Measurements from ENCODE around the gene KCNH2.
A peak's percentile ranks its signal among the peaks of the same experiment; 100 is the strongest.
"Not testable (repeated sequence)": the region's sequence is repeated elsewhere in the genome, so short reads cannot be mapped to it uniquely, and the experiment has no call there.

The KCNH2 gene

GRCh38 chr7:150978126-150978789 lies at the start of gene KCNH2:
Gene KCNH2, minus strand, starts transcription at chr7:150978321. Its CDS starts 408 bp downstream, at chr7:150977913.
- Histone ChIP-seq H2AFZ (ENCODE audit: low read length, unreplicated experiment) (no peak within 1 kb of the TSS), H3K4me1 (ENCODE audit: control insufficient read depth, insufficient read depth, low read length, unreplicated experiment) (no peaks in the 10 kb centered on the region), H3K79me2 (ENCODE audit: control insufficient read depth, insufficient read depth, low read length, unreplicated experiment) (no peaks in the 10 kb centered on the region), H3K4me3 (ENCODE audit: low read depth, low read length) (peak within 1 kb of the TSS; percentile 51; the same call in 1 of the 2 replicates), H3K27me3 (ENCODE audit: insufficient read depth, low read length) (peaks cover 93% of the 10 kb centered on the region), H3K27ac (ENCODE audit: low read depth, low read length) (no peak within 1 kb of the TSS), H3K36me3 (ENCODE audit: insufficient read depth, low read length) (no peaks in the 10 kb centered on the region)

- not testable (repeated sequence) for H3K4me1 ChIP-seq (ENCODE audit: control insufficient read depth, insufficient read depth, low read length, unreplicated experiment); H3K79me2 ChIP-seq (ENCODE audit: control insufficient read depth, insufficient read depth, low read length, unreplicated experiment); H3K27me3 ChIP-seq (ENCODE audit: insufficient read depth, low read length); H3K36me3 ChIP-seq (ENCODE audit: insufficient read depth, low read length)
- Histone ChIP-seq H2AFZ (ENCODE audit: low read length, unreplicated experiment) (peak overlapping the region; percentile 75), H3K4me3 (ENCODE audit: low read depth, low read length) (peak overlapping the region; percentile 81), H3K27ac (ENCODE audit: low read depth, low read length) (peak overlapping the region; percentile 49)
Observed at GRCh38 chr7:151027728-151028130, 49.6 kb upstream of the KCNH2 start.

GRCh38 chr7:151026771-151027727 lies 48.9 kb upstream of the KCNH2 start:
- not testable (repeated sequence) for H3K27me3 ChIP-seq (ENCODE audit: insufficient read depth, low read length); H3K27ac ChIP-seq (ENCODE audit: low read depth, low read length); H3K79me2 ChIP-seq (ENCODE audit: control insufficient read depth, insufficient read depth, low read length, unreplicated experiment); H3K4me1 ChIP-seq (ENCODE audit: control insufficient read depth, insufficient read depth, low read length, unreplicated experiment); H3K4me3 ChIP-seq (ENCODE audit: low read depth, low read length); H3K36me3 ChIP-seq (ENCODE audit: insufficient read depth, low read length)
- H2AFZ ChIP-seq (ENCODE audit: low read length, unreplicated experiment), result peak overlapping the region; percentile 75

GRCh38 chr7:151025924-151026671 lies 48.0 kb upstream of the KCNH2 start:
- Histone ChIP-seq H3K27me3 (ENCODE audit: insufficient read depth, low read length) (no peaks in the 10 kb centered on the region), H3K27ac (ENCODE audit: low read depth, low read length) (no peak overlapping the region), H3K4me1 (ENCODE audit: control insufficient read depth, insufficient read depth, low read length, unreplicated experiment) (peaks cover 8% of the 10 kb centered on the region), H3K4me3 (ENCODE audit: low read depth, low read length) (no peak overlapping the region), H3K79me2 (ENCODE audit: control insufficient read depth, insufficient read depth, low read length, unreplicated experiment) (peaks cover 9% of the 10 kb centered on the region), H2AFZ (ENCODE audit: low read length, unreplicated experiment) (no peak overlapping the region), H3K36me3 (ENCODE audit: insufficient read depth, low read length) (no peaks in the 10 kb centered on the region)

- Histone ChIP-seq H3K4me1 (ENCODE audit: control insufficient read depth, insufficient read depth, low read length, unreplicated experiment) (peaks cover 8% of the 10 kb centered on the region), H3K27ac (ENCODE audit: low read depth, low read length) (no peak within 1 kb of the TSS), H3K79me2 (ENCODE audit: control insufficient read depth, insufficient read depth, low read length, unreplicated experiment) (peaks cover 5% of the 10 kb centered on the region)
Observed at GRCh38 chr7:151024435-151025056, 46.4 kb upstream of the KCNH2 start, which contains the start of gene ATG9B. Gene ATG9B, minus strand, starts transcription at chr7:151024494. Its CDS starts 71 bp downstream, at chr7:151024423.

GRCh38 chr7:151023232-151023631 lies 45.1 kb upstream of the KCNH2 start:
- Histone ChIP-seq H3K36me3 (ENCODE audit: insufficient read depth, low read length) (no peaks in the 10 kb centered on the region), H3K4me3 (ENCODE audit: low read depth, low read length) (no peak overlapping the region), H3K27ac (ENCODE audit: low read depth, low read length) (no peak overlapping the region), H2AFZ (ENCODE audit: low read length, unreplicated experiment) (no peak overlapping the region), H3K79me2 (ENCODE audit: control insufficient read depth, insufficient read depth, low read length, unreplicated experiment) (no peaks in the 10 kb centered on the region), H3K4me1 (ENCODE audit: control insufficient read depth, insufficient read depth, low read length, unreplicated experiment) (peaks cover 9% of the 10 kb centered on the region), H3K27me3 (ENCODE audit: insufficient read depth, low read length) (peaks cover 11% of the 10 kb centered on the region)

More at GRCh38 chr7:151024435-151025056, 46.4 kb upstream of the KCNH2 start, which contains the start of gene ATG9B:
- Histone ChIP-seq H3K36me3 (ENCODE audit: insufficient read depth, low read length) (no peaks in the 10 kb centered on the region), H3K4me3 (ENCODE audit: low read depth, low read length) (no peak within 1 kb of the TSS), H3K27me3 (ENCODE audit: insufficient read depth, low read length) (peaks cover 7% of the 10 kb centered on the region; the same call in 1 of the 2 replicates), H2AFZ (ENCODE audit: low read length, unreplicated experiment) (no peak within 1 kb of the TSS)

GRCh38 chr7:151020231-151020630 lies 42.1 kb upstream of the KCNH2 start:
- Histone ChIP-seq H3K4me1 (ENCODE audit: control insufficient read depth, insufficient read depth, low read length, unreplicated experiment) (peaks cover 4% of the 10 kb centered on the region), H3K79me2 (ENCODE audit: control insufficient read depth, insufficient read depth, low read length, unreplicated experiment) (no peaks in the 10 kb centered on the region), H2AFZ (ENCODE audit: low read length, unreplicated experiment) (no peak overlapping the region), H3K4me3 (ENCODE audit: low read depth, low read length) (no peak overlapping the region), H3K27ac (ENCODE audit: low read depth, low read length) (no peak overlapping the region), H3K27me3 (ENCODE audit: insufficient read depth, low read length) (peaks cover 11% of the 10 kb centered on the region), H3K36me3 (ENCODE audit: insufficient read depth, low read length) (no peaks in the 10 kb centered on the region)

GRCh38 chr7:151019130-151019447 lies 41.0 kb upstream of the KCNH2 start:
- H3K4me3 ChIP-seq (ENCODE audit: low read depth, low read length), result peak overlapping the region; percentile 76
- peaks cover 4% of the 10 kb centered on the region for H3K4me1 ChIP-seq (ENCODE audit: control insufficient read depth, insufficient read depth, low read length, unreplicated experiment)
- H3K27ac ChIP-seq (ENCODE audit: low read depth, low read length), result no peak overlapping the region

GRCh38 chr7:151018421-151019129 lies 40.5 kb upstream of the KCNH2 start:
- Histone ChIP-seq H3K79me2 (ENCODE audit: control insufficient read depth, insufficient read depth, low read length, unreplicated experiment) (no peaks in the 10 kb centered on the region), H3K27me3 (ENCODE audit: insufficient read depth, low read length) (peaks cover 11% of the 10 kb centered on the region), H3K27ac (ENCODE audit: low read depth, low read length) (no peak overlapping the region), H2AFZ (ENCODE audit: low read length, unreplicated experiment) (peak overlapping the region; percentile 19), H3K4me3 (ENCODE audit: low read depth, low read length) (peak overlapping the region; percentile 76), H3K36me3 (ENCODE audit: insufficient read depth, low read length) (no peaks in the 10 kb centered on the region), H3K4me1 (ENCODE audit: control insufficient read depth, insufficient read depth, low read length, unreplicated experiment) (peaks cover 4% of the 10 kb centered on the region)

More at GRCh38 chr7:151019130-151019447, 41.0 kb upstream of the KCNH2 start:
- Histone ChIP-seq H3K36me3 (ENCODE audit: insufficient read depth, low read length) (no peaks in the 10 kb centered on the region), H2AFZ (ENCODE audit: low read length, unreplicated experiment) (no peak overlapping the region), H3K79me2 (ENCODE audit: control insufficient read depth, insufficient read depth, low read length, unreplicated experiment) (no peaks in the 10 kb centered on the region), H3K27me3 (ENCODE audit: insufficient read depth, low read length) (peaks cover 11% of the 10 kb centered on the region)
